GM18502 (cell line): Measurements from ENCODE around the gene RENBP.
A peak's percentile ranks its signal among the peaks of the same experiment; 100 is the strongest.

Source experiments
- ATAC-seq: cut with Tn5 transposase; IDR thresholded peaks from one replicate; pipeline ENCODE4 v1.9.1; 2021; ENCODE audit warnings: mild to moderate bottlenecking; ENCODE audit not compliant: unreplicated experiment, poor library complexity

RENBP gene

DNA sequence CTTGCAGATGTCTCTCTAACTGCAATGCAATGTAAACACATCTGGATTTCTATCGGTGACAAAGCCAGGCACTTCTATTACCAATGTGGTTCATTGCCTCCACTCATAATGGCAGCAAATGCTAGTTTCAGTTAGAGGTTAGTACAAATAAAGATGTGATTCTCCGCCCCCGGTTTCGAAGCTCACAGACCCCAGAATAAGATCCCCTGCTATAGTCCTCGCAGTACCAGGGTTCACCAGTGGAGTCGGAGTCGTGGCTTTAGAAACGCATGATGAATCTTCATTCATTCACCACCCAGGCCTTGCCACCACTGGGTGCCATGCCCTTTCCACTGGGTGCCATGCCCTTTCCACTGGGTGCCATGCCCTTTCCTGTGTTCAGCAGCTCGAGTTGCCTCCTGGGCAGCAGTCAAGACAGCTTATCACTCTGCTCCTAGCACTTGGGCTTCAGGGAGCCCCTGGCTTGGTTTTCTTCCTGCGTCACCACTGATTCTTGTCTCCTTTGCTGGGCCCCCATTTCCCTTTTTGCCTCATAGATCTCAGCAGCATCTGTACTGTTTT, 6.1 kb downstream of the RENBP start:
- ATAC-seq, result no peak

DNA sequence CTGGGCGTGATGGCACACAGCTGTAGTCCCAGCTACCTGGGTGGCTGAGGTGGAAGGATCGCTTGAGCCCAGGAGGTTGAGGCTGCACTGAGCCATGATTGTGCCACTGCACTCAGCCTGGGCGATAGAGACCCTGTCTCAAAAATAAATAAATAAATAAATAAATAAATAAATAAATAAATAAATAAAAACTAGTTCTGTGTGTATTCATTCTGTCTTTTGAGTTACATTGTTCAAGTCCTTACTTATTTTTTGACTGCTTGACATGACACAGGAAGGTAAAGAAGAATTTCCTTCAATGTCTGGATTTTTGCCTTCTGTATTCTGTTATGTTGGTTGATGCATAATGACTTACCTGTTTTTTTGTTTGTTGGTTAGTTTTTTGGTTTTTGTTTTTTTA, 7.4 kb downstream of the RENBP start:
- ATAC-seq, result no peak

- peak; percentile 8 for ATAC-seq
These were observed 9.1 kb downstream of the RENBP start for GRCh38 chrX:153935326-153935851.

GRCh38 chrX:153934762-153935325, 9.6 kb downstream of the RENBP start, which contains the start of gene NAA10:
Gene NAA10, minus strand, starts transcription at chrX:153935037. Its CDS starts 133 bp downstream, at chrX:153934904.
- ATAC-seq, result peak; percentile 94

DNA sequence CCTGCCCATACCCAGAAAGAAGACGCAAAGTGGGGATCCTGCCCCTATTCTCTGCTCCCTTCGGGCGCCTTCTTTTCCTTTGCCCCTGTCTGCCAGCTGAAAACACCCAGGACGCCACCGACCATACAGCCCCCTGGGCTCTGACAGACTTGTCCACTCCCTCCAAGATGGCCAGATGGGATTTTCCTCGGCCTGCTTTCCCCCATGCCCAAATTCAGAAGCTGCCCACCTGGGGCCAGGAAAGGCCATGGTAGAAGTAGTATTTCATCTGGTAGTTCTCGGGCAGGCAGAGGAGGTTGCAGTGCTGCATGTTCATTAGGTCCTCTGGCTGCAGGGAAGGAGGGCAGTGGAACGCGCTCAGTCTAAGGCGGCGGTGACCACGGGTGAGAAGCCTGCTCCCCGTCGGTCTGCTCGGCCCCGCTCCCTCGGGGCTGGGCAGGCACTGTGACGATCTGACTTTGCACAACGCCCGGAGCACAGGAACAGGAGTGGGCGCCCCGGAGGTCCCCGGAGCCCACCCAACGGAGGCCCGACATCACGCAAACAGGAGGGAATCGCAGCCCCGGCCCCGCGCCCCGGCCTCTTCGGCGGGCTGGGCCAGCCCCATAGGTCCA, 10.2 kb downstream of the RENBP start:
- ATAC-seq, result peak; percentile 20

DNA sequence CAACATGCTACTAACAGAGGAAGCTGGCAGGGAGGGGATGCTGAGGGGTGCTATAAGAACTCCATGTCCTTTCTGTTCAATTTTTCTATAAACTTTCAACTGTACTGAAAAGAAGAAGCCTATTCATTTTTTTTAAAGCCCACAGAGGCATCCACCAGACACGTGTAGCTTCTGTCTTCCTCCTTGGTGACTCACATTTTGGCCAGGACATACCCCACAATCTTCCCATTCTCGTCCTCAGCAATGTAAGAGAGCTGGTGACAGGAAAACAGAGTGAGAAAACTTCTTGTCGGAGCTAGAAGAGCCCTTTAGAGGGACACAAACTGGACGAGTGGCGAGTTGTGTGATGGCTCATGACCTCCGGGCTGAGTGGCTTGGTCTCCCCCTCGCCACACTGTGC, 10.7 kb downstream of the RENBP start:
- no peak for ATAC-seq

DNA sequence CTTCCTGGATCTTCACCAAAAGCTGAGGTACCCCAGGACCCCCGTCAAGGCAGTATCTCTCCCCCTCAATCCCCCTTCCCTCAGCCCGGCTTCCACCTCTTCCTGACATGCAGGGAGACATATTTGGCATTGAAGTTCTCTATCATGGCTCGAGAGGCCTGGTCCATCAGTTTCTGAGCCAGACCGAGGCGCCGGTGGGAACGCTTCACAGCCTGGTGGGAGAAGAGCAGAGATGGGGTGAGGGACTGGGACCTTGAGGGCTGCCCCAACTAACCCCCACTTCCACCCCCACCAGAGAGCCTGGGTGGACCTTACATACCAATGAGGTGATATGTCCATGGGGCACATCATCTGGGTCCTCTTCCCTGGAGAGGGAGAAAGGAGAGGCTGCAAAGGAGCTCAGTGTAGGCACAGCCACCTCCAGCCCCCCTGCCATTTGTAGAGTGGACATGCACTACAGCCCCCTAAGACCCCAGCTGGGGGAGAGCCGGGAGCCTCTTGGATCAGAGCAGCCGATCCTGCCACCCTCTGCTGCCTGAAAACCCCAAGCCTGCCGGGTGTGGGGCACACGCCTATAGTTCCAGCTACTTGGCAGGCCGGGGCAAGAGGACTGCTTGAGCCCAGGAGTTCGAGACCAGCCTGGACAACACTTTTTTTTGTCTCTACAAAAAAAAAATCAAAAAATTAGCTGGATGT, 12.1 kb downstream of the RENBP start:
- no peak for ATAC-seq

GRCh38 chrX:153931748-153932147, 12.7 kb downstream of the RENBP start:
- no peak for ATAC-seq

DNA sequence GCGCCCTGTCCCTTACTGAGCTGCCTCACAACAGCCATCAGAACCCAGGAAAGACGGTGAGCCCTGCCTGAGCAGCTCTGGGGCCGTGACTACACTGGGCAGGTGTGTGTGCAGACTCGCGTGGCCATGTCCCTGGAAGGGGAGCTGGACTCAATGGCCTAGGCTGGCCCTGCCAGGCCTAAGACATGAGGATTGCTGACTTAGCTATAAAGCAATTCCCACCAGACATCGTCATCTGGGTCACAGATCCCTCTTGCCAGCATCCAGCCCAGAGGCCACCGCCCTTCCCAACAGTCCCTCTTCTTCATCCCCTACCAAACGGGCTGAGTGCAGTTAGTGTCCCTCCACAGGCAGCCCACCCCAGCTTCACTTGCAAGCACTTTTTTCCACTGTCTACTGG, 13.3 kb downstream of the RENBP start:
- ATAC-seq, result no peak

DNA sequence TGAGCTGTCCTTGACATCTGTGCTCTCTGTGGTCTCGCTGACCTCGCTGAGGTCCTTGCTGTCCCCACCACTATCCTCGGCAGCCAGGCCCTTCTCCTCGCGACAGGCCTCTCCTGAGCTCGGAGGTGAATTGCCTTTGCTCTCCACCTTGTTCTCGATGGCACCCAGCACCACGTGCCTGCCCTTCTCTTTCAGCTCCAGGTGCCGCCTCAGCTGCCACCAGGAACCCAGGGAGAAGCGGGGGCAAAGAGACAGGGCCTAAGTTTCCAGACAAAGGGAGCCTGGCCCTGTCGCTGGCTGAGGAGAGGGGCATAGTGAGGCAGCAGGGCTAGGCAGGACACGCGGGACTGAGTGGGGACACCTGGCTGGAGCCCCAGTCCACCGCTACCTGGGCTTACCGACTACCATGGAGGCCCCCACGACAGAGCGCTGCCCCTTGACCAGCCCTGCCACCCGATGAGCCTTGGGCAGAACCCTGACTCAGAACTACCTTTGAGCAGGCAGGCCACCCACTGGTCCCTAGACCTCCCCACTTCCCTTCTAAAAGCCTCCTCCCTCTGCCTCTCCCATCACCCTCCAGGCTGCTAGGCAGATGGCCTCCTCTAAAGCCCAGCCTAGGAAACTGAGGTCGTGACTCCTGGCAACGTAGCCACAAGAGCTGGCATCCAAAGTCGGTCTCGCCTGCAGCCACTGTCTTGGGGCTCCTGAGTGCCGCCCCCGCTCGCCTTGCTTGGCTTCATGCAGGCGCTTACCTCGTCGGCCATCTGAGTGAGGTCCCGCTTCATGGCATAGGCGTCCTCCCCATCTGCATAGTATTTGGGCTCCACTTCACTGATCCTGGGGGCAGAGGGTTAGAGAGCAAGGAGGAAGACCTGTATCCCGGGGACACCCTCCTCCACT, 14.2 kb downstream of the RENBP start:
- no peak for ATAC-seq

DNA sequence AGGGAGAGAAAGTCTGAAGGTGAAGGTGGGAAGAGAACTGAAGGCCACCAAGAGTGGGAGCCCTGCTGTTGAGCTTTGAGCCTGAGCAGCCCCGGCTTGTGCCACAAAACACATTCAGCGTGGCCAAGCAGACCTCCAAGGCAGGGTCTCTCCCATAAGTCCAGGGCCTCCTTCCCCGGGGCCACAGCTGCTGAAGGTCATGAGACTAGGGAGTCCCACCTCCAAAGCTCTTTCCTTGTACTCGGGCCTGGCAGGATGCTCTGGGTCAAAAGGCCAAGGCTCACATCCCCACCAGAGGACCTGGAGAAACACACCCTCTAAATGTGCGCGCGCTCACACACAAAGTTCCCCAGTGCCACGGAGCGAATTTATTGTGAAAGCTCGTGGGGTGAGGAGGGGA, 14.9 kb downstream of the RENBP start:
- ATAC-seq, result no peak

GRCh38 chrX:153928846-153929245, 15.6 kb downstream of the RENBP start:
- ATAC-seq, result no peak

DNA sequence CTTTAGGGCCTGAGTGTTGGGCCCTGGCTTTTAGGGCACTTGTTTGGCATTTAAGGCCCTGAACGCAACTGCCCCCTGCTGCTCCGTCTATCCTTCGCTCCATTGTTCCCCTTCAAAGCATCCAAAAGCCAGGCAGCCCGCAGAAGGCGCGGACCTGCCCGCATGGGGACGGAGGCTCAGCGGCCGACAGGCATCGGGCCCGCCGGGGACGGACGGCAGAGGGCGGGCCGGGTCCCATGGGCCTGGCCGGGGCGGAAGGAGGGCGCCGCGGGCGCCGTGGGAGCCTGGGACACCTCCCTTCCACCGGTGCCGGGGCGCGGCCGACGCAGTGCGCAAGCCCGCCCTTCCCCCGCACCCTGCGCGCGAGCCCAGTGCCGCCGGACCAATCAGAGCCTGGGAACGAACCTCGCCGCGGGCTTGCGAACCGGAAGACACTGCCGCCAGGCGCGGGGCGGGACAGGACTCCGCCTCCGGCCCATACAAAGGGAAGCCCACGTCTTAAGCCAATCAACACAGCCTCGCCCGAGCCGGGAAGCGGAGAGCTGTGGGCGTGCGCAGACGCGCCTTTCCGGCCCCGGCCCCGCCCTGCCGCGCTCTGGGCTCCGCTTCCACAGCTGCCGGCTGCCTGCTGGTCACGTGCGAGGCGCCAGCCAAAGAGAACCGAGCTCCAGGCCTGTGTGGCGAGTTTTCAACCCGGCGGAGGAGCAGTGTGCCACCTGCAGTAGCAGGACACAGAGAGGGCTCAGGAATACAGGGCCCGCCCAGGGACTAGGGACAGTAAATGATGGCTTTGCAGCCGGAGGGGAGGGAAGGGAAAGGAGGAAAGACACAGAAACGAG, 16.3 kb downstream of the RENBP start:
- ATAC-seq, result peak; percentile 88

DNA sequence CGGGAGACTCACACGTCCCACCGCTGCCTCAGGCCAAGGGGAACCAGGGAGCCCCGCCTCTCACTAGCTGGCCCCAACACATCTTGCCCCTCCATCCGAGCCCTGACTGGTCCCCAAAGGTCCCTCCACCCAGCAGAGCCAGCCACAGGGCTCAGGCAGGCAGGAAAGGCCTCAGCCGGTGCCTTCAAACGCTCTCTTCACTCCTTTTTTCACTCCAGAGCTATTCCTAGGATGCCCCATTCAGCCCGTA, 16.8 kb downstream of the RENBP start:
- ATAC-seq, result no peak

- ATAC-seq, result peak; percentile 43
These were observed 17.4 kb downstream of the RENBP start for GRCh38 chrX:153926858-153927671.

- no peak for ATAC-seq
These were observed 17.9 kb downstream of the RENBP start for GRCh38 chrX:153926552-153926857.

DNA sequence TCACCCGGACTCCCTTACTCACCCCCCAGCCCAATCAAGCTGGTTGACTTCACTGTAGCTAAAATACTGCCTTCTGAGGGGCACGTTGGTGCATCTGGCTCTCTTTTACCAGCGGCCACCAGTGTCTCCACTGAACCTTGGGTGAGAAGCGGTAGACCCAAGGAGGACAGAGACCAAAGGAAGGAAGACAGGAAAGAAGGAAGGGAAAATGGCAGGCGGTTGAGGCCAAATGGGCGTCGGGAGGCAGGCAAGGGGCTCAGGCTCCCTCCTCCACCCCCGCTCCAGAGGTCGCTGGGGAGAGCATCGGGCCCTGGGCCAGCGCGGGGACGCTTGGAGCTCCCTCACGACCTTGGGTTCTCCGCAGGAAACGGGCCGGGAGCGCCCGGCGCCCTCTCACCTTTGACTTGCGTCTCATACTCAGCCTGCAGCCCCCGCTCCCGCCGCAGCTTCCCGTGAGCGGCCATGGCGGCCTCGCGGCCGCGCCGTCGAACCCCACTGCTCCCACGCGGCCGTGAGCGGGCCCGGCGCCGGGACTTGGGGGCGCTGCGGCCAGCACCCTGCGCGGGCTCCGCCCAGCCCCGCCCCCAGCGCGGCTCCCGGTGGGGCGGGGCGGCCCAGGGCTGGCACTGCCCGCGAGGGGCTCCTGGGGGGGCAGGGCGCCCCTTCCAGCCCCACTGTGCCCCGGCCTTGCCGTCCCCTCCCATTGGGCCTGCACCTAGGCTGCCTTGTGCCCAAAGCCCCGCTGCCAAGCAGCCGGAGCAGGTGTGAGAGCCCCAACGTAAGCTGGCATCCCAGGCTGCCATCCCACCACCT, 18.5 kb downstream of the RENBP start, which contains the start of gene ARHGAP4:
ARHGAP4 (minus strand) TSS at position 526 of the 813 bp plus-strand sequence; CDS start at position 464, 62 bp downstream.
- ATAC-seq, result no peak

DNA sequence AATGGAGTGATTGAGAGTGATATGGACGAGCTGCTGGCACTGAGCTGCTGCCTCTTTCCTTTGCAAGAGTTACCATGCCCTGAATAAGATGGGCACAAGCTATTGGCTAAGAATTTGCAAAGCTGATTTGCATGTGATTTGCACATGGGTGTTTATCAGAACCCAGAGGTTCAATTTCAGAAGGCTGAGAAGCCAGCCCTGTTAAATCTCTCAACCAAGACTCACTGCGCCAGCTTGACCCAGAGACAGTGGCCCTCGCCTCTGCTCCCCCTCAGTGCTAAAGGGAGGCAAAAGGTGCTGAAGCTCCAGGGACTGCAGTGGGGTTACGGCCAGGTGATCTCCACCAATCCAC, 19.1 kb downstream of the RENBP start:
- no peak for ATAC-seq
